ENCODE results near the gene CDH9.

DNA sequence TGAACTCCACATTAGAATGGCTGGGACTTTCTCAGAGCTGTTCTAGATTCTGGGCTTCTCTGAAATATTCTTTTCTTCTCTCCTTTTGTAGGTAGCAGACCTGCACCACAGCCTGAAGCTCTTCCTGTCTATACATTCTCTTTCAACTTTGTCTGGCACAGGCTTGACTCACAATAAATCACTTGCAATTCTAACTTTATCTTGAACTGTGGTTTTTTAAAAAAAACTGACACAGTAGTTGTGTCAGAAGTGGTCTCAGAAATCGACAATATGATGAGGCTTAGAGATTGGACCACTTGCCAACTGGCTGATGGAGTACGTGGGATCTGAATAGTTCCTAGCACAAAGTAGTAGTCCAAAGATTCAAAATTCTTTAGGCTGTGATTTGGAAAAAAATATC is 24.1 kb upstream of the CDH9 start:
- TF ChIP-seq RBM14 (IDR thresholded peaks at IDR 0.05; ENCODE audit: borderline replicate concordance, insufficient read depth, low read depth, low read length) (no peak), KDM4B (IDR thresholded peaks at IDR 0.05; ENCODE audit: borderline replicate concordance in 2 of 2, low read depth in 1 of 2) (no peak), EZH2 (IDR thresholded peaks at IDR 0.05; ENCODE audit: borderline replicate concordance, low read depth, low read length) (no peak), ZNF224 (CRISPR knock-in tag; IDR thresholded peaks at IDR 0.05) (no peak), E2F3 (CRISPR knock-in tag; IDR thresholded peaks at IDR 0.05) (no peak), POLR2AphosphoS2 (IDR thresholded peaks at IDR 0.05; ENCODE audit: low read length) (no peak), MAZ (CRISPR knock-in tag; conservative IDR thresholded peaks at IDR 0.05 in 1 of 2, IDR thresholded peaks at IDR 0.05 in 1 of 2) (no peak), KDM1A (IDR thresholded peaks at IDR 0.05) (no peak), NFIC (IDR thresholded peaks at IDR 0.05) (no peak)
- TF ChIP-seq, protein P1, sequence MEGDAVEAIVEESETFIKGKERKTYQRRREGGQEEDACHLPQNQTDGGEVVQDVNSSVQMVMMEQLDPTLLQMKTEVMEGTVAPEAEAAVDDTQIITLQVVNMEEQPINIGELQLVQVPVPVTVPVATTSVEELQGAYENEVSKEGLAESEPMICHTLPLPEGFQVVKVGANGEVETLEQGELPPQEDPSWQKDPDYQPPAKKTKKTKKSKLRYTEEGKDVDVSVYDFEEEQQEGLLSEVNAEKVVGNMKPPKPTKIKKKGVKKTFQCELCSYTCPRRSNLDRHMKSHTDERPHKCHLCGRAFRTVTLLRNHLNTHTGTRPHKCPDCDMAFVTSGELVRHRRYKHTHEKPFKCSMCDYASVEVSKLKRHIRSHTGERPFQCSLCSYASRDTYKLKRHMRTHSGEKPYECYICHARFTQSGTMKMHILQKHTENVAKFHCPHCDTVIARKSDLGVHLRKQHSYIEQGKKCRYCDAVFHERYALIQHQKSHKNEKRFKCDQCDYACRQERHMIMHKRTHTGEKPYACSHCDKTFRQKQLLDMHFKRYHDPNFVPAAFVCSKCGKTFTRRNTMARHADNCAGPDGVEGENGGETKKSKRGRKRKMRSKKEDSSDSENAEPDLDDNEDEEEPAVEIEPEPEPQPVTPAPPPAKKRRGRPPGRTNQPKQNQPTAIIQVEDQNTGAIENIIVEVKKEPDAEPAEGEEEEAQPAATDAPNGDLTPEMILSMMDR (IDR thresholded peaks at IDR 0.05 in 2 of 3, conservative IDR thresholded peaks at IDR 0.05 in 1 of 3; ENCODE audit: insufficient read depth in 2 of 3, low read depth in 1 of 3, low read length in 3 of 3) = no peak
